ENCODE measurements around the gene LRSAM1. TPM values are rescaled to one million over a fixed set of nuclear protein-coding genes. Genes with fewer than 3 reads are reported as not detected.

Gene LRSAM1
- total and polyA plus RNA-seq, 9 of the 15 experiments (the other 6 are each of a cell fraction or from before 2014, with no cell fraction given): 0.07 to 16.2 (median 4.7) TPM

GRCh38 chr9:127516835-127517607 is 65.7 kb downstream of the LRSAM1 start:
- Histone ChIP-seq H3K9ac (ENCODE audit: insufficient read depth in 1 of 2, low read depth in 2 of 2, low read length in 2 of 2) (peak overlapping the region in 1 of 2 experiments; percentile 26; a peak in 1 of 4 replicates), H3K4me1 (replicated peaks in 1 of 2; ENCODE audit: control insufficient read depth in 2 of 2, insufficient read depth in 2 of 2, low read length in 2 of 2) (peaks cover 0 to 3% of the 10 kb centered on the region in 2 experiments; a peak in 1 of 5 replicates), H3K9me1 (ENCODE audit: control insufficient read depth, insufficient read depth, low read length) (no peaks in the 10 kb centered on the region), H2AFZ (ENCODE audit: low read depth, low read length) (no peak overlapping the region), H3K27ac (ENCODE audit: extremely low read depth, low read depth, low read length) (no peak overlapping the region), H4K20me1 (replicated peaks; ENCODE audit: control insufficient read depth, insufficient read depth, low read length) (no peaks in the 10 kb centered on the region), H3K36me3 (ENCODE audit: control insufficient read depth, insufficient read depth, low read length) (peaks cover 68% of the 10 kb centered on the region; the same call in 2 of the 3 replicates), H3K4me2 (ENCODE audit: insufficient read depth, low read length) (no peak overlapping the region), H3K79me2 (ENCODE audit: control insufficient read depth, insufficient read depth, low read length) (no peaks in the 10 kb centered on the region), H3K27me3 (ENCODE audit: control insufficient read depth in 2 of 2, insufficient read depth in 2 of 2, low read length in 2 of 2) (no peaks in the 10 kb centered on the region), H3K4me3 (no peak overlapping the region), H3K9me3 (replicated peaks; ENCODE audit: control insufficient read depth, insufficient read depth, low read depth, low read length) (no peaks in the 10 kb centered on the region)
- BruUV-seq (replicated peaks): no TSS peak
- DNase-seq (ENCODE audit: extremely low read depth in 1 of 4, low spot score in 3 of 4) (no peak), FAIRE-seq (no peak), ATAC-seq (no peak)
- WGBS (ENCODE audit: insufficient coverage, low coverage, missing lambda C conversion rate): 92% methylated on average over 22 of the region's 26 CpGs
- in situ Hi-C loops (cut with MboI): no loop called here
- CTCF ChIA-PET (ENCODE audit: low intra/inter-chr PET ratio): no interaction called here
- TF ChIP-seq HMGN3 (IDR thresholded peaks at IDR 0.05; ENCODE audit: borderline replicate concordance, extremely low read depth, insufficient read length, low read depth, low read length): no peak
- TF ChIP-seq ZFP1 (CRISPR knock-in tag; IDR thresholded peaks at IDR 0.05): no peak
- TF ChIP-seq GABPB1 (CRISPR knock-in tag; IDR thresholded peaks at IDR 0.05): no peak
- no peak for TF ChIP-seq PURB (CRISPR knock-in tag; IDR thresholded peaks at IDR 0.05; ENCODE audit: low read depth)
- no peak for TF ChIP-seq ZNF592 (IDR thresholded peaks at IDR 0.05)
- peak; percentile 30 for TF ChIP-seq RBM25 (IDR thresholded peaks at IDR 0.05; ENCODE audit: low read depth, low read length, severe bottlenecking)
- no peak for TF ChIP-seq ZNF217 (CRISPR knock-in tag; IDR thresholded peaks at IDR 0.05)
- no peak for TF ChIP-seq FOXJ2 (tag; IDR thresholded peaks at IDR 0.05)
- intact Hi-C loops (cut with micrococcal nuclease): no loop called here
- POLR2A ChIA-PET: interaction anchor here (0.6 to 1.2 kb wide), 3 partner anchors 9 to 76 kb away, joined by 3 to 5 read pairs (median 3); no protein-coding TSS in a partner anchor

All from K562 (cell line).